GM12892 (cell line): ENCODE results near the gene CDH23.

Experiments used
- DNase-seq: peaks from one replicate; pipeline ENCODE4 v3.0.0; 2011; ENCODE audit not compliant: insufficient read length
- FAIRE-seq: peaks from 2 replicates; lab custom pipeline; 2011; peaks lifted over from hg19 to GRCh38; lab: Jason Lieb, UNC
- POLR2A ChIP-seq: IDR thresholded peaks from 2 replicates; pipeline ENCODE4 v1.6.1; 2011; ENCODE audit warnings: low read depth, low read length, control low read depth
- POLR2AphosphoS5 ChIP-seq: IDR thresholded peaks from 2 replicates; pipeline ENCODE4 v1.6.1; 2011; ENCODE audit warnings: low read depth, low read length, control low read depth
- TAF1 ChIP-seq: IDR thresholded peaks from 2 replicates; pipeline ENCODE4 v1.6.1; 2011; ENCODE audit warnings: low read depth, mild to moderate bottlenecking, control low read depth, low read length, borderline replicate concordance

CDH23 gene

GRCh38 chr10:71627956-71628355 is 231.2 kb downstream of the CDH23 start:
- TF ChIP-seq POLR2A (no peak), POLR2AphosphoS5 (no peak), TAF1 (no peak)
- no peak for FAIRE-seq
- DNase-seq = no peak

- FAIRE-seq = no peak
These were observed 232.4 kb downstream of the CDH23 start for GRCh38 chr10:71629131-71629530.

GRCh38 chr10:71630168-71630567 is 233.4 kb downstream of the CDH23 start:
- no peak for FAIRE-seq
- TF ChIP-seq POLR2A = no peak
- TF ChIP-seq POLR2AphosphoS5 = no peak
- no peak for TF ChIP-seq TAF1

More at GRCh38 chr10:71629131-71629530, 232.4 kb downstream of the CDH23 start:
- TF ChIP-seq TAF1 (no peak), POLR2A (no peak), POLR2AphosphoS5 (no peak)
- no peak for DNase-seq

GRCh38 chr10:71631007-71631861 is 234.5 kb downstream of the CDH23 start:
- DNase-seq (no peak), FAIRE-seq (no peak)
- TF ChIP-seq POLR2A (no peak), TAF1 (no peak), POLR2AphosphoS5 (no peak)

More at GRCh38 chr10:71630168-71630567, 233.4 kb downstream of the CDH23 start:
- DNase-seq = no peak

- TF ChIP-seq POLR2A (no peak), POLR2AphosphoS5 (no peak), TAF1 (no peak)
- FAIRE-seq (no peak), DNase-seq (no peak)
These were observed 235.6 kb downstream of the CDH23 start for GRCh38 chr10:71632200-71632820.

- TF ChIP-seq POLR2AphosphoS5 (no peak), TAF1 (no peak), POLR2A (no peak)
- FAIRE-seq (no peak), DNase-seq (no peak)
These were observed 236.3 kb downstream of the CDH23 start for GRCh38 chr10:71632896-71633600.

- TF ChIP-seq TAF1 (no peak), POLR2A (no peak), POLR2AphosphoS5 (no peak)
- DNase-seq = no peak
These were observed 237.2 kb downstream of the CDH23 start for GRCh38 chr10:71633920-71634319.

GRCh38 chr10:71634531-71635164 is 237.9 kb downstream of the CDH23 start:
- FAIRE-seq = no peak
- TF ChIP-seq POLR2A (no peak), TAF1 (no peak), POLR2AphosphoS5 (no peak)

More at GRCh38 chr10:71633920-71634319, 237.2 kb downstream of the CDH23 start:
- FAIRE-seq = no peak

GRCh38 chr10:71635251-71635866 is 238.6 kb downstream of the CDH23 start:
- DNase-seq (no peak), FAIRE-seq (no peak)
- no peak for TF ChIP-seq POLR2AphosphoS5
- TF ChIP-seq TAF1 = no peak
- TF ChIP-seq POLR2A = no peak

More at GRCh38 chr10:71634531-71635164, 237.9 kb downstream of the CDH23 start:
- DNase-seq = no peak

- FAIRE-seq (no peak), DNase-seq (no peak)
- TF ChIP-seq TAF1 = no peak
- TF ChIP-seq POLR2AphosphoS5 = no peak
- TF ChIP-seq POLR2A = no peak
These were observed 239.1 kb downstream of the CDH23 start for GRCh38 chr10:71635867-71636266.
